HG03469 (cell line): ENCODE data around the gene ENOX1.

Source experiments
- ATAC-seq: cut with Tn5 transposase; IDR thresholded peaks from one replicate; pipeline ENCODE4 v1.9.1; 2021; ENCODE audit warnings: mild to moderate bottlenecking, moderate library complexity, moderate number of reproducible peaks; ENCODE audit not compliant: unreplicated experiment

Gene ENOX1

DNA sequence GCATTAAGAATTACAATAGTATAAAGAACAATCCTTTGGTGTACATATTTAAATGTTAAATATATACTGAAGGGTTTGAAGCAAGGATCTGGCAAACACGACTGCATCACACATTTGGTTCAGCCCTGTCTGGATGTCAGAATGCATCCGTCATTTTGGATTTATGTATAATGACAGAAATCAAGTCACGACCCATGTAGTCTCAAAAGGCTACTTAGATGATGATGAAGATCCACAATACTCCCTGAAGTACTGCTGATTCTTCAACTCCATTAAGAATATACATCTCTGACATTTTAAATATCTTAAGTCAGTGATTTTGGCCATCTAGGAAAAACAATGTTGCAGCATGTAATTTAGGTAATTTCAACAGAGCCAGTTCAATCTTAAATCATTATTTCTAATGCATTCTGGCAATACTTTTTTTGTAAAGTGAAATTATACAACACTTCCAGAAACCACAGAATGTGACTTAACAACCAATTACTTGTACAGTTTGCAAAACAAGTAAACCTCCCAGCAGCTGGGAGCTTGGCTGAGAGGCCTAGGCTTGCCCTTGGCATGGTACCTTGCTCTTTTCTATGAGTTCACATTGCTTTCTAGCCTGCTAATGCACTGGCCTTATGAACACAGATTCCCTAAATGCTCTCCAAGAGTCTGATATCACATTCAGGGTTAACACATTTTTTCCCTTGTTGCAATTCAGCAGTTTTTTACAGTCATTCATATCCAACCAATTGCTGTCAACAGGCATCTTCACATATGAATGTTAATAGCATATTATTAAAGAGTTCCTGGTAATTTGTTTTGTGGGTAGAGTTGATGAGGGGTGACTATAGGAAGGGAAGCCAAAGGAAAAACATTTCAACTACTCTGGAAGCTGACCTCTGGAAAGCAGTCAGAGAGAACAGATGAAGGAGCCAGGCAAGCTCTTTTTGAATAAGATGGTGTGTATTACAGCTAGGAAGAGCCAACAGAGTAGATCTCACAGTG is 175.2 kb downstream of the ENOX1 start:
- ATAC-seq, result no peak

DNA sequence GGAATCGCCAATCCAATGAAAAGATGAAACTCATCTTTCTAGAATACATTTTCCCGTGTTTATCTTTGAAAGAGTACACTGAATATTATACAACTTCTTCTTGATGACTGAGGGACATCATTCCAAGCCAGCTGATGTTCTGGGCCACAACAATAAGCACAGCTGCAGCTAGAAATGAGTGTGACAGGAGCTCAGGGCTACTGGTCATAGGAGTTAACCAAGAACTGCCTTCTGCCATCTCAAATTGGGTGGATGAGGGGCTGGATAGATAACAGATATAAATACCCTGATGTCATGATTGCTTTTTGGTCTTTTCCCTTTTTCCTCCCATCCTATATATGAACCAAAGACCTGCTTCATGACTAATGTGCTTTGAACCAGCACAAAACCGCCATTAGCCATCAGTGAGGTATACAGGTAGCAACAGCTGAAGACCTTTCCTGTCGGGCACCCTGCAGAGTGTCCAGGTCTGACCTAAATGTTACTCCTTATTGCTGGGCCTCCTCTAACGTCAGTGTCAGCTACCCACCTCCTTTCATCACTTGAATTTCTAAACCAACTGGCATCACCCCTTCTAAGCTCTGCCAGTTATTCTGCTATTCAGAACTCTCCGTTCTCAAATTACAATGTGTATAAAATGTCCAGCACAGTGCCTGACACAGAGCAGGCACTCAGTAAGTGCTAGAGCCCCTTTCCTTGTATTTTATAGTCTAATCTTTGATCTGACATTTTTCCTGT is 178.2 kb downstream of the ENOX1 start:
- no peak for ATAC-seq

DNA sequence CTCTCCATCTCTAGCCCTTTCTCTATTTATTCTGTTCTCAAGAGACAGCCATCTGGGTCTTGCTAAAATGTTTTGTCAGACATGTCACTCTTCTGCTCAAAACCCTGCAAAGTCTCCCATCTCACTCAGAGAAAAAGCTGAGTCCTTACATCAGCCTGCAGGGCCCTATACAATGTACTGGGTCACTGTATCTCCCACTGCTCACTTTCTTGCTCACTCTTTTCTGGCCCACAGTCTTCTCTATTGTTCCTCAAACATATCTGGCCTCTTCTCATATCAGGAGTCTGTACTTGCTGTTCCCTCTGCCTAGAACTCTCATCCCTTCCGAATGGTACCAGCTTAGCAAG is 189.2 kb downstream of the ENOX1 start:
- ATAC-seq, result no peak

DNA sequence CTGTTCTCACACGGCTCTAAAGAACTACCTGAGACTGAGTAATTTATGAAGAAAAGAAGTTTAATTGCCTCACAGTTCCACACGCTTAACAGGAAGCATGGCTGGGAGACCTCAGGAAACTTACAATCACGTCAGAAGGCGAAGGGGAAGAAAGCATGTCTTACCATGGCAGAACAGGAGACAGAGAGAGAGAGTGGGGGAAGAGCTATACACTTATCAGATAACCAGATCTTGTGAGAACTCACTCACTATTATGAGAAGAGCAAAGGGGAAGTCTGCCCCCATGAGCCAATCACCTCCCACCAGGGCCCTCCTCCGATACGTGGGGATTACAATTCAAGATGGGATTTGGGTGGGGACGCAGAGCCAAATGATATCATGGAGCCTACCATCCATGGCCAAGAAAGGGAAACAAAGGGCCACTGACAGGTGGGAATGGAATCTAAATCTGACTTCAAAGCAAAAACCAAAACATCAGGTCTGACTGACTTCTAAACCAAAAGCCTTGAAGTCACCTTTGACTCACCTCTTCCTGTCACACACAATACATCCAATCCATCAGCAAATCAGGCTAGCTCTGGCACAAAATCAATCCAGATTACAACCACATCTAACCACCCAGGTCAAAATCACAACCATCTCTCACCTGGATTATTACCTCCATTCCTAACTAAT is 189.7 kb downstream of the ENOX1 start:
- ATAC-seq, result no peak

DNA sequence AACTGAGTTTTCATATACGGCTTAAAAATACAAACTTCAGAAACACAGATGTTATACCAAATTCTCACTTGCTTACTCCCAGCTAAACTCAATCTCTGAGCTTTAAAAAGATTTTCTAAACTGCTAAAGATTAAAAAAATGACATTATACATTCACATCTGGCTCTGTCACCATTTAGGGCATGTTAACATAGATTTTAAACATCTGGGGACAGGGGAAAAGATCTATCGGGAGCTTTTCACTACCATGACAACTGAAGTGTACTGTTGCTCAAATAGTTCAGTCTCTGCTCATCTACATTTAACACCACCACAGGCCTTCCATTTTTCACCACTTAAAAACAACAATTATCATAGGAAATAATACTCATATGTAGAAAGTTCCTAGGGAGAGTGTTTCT is 190.8 kb downstream of the ENOX1 start:
- ATAC-seq, result no peak

DNA sequence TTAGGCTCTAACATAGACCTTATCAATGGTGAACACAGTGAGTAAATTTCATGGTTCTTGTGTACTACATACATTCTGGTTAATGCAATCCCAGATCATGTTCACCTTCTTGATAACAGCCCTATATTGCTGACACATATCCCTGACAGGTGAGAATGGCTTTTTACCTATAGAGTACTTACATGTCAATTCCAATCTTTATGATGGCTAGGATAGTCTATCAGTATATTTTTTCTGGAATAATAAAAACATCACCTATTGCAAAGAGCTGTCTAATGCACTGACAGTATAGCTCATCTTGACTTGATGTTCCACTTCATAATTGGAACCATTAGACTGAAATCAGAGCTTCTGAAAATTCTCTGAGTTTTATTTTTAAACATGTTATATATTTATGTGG is 199.4 kb downstream of the ENOX1 start:
- no peak for ATAC-seq

DNA sequence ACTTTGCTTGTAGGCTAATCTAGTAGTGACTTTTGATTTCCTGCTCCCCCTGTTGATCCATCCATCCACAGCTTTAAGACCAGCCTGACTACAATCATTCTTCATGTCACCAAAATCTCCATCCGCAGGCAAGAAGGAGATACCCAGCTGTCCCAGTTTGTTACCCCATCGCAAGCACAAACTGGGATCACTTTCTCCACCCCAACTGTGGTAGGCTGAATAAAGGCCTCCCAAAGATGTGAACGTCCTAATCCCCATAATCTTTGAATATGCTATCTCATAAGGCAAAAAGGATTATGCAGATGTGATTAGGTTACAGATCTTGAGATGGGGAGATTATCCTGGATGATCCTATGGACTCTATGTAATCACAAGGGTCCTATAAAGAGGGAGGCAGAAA is 202.0 kb downstream of the ENOX1 start:
- ATAC-seq, result no peak

DNA sequence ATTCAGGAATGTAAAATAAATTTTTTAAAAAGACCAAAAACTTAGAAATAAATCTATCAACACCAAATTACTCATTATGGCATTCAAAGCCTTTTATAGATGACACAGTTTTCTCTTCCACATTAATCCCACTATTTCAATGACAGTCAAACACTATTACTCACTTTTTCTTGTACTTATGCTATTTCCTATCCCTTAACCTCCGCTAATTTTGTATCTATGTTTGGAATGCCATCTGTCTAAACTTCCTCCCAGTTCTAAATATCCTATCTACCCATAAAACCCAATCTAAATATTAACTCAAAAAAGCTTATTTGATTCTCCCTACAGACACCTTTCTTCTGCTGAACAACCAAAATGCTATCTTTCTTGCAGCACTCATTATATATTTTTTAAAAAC is 203.5 kb downstream of the ENOX1 start:
- no peak for ATAC-seq

DNA sequence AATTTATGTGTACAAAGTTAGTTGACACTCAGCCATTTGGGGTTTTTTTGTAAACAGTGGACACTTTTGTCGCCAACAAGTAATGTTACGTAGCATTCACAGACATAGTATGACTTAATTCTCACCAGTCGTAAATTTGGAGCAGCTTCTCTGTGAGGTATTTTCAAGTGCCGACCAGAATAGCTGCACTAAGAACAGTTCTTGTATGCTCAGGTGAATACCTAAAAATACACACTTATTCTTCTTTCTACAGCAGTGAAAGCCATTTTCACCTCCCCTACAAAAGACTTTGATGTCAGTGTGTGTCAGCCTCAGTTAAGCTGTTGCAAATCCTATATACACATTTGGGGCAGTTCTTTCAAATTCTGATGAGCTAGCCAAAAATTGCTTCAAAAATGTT is 206.5 kb downstream of the ENOX1 start:
- no peak for ATAC-seq

DNA sequence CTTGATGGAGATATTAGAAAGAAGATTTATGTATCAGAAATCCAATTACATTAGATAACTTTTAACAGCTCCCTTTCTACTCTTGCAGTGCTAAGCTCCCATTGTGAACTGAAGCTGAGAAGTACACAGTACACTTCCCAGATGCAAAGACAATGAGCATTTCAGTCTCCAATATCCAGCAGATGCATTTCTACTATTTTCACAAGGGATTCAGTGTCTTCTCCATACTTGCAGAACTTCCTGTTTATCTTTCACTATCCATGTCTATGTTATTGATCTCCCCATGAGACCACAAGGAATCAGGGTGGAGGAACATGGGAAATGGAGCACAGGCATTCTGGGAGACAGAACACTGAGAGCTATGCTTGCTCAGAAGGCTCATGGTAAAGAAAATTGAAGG is 207.5 kb downstream of the ENOX1 start:
- ATAC-seq, result no peak

DNA sequence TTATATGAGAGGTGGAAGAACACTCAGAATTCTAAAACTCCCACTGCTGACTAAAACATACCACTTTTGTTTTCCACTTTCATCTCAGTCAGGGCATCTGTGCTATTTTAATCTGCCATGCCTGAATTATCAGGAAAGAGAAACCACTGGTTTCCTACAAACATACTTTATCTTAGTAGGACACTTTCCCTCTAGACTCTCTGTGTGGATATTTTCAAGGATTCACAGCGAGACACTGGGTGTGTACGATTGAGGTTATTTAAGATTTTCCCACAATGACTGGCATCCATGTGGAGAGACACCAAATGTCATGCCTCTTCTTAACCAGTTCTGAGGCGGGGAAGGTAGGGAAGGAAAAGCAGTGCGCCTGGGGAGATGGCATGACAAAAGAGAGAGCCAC is 212.2 kb downstream of the ENOX1 start:
- ATAC-seq, result no peak

DNA sequence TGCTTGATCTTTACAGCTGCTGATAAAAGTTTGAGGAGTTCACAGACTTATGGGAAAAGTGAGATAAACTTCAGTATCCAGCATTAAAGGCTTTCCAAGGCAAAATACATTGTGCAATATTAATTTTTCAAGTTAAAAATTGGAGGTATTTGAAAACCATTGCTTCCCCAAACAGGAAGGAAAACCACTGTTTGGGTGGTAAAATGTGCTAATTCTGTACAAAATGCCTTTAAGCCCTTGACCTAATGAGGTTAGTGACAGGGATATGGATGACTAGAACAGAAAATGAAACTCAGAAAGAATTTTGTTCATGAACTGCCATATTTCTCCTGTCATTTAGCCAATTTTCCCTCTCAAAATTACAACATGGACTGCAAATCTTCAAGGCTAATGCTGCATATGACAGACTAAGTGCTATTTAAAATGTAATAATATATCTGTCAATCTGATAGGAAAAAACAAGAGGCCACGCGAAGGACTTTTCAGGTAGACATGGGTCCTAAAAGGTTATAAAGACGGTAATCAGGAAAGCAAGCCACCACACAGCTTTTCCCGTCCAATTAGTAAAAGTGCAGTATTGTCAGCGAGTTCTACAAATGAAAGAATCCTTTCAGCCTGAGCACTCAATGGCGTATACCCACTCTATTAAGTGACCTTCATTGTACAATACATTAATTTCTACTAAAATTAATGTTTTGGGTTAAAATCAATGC is 212.8 kb downstream of the ENOX1 start:
- ATAC-seq, result no peak

DNA sequence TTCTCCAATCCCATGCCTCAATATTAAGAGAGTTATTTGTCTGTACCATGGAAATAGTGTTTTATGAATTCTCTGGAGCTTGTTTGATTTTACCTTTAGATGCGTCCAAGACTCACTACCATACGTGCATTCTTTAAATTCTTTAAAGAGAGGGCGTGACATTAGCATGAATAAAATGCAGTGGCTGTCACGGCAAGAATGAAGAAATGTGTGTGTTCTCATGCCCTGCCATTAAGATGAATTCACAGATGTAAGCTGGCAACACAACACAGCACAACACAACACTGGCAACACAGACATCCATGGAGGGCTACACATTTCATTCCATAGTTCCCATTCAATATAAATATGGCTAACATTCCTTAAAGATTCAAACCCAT is 213.4 kb downstream of the ENOX1 start:
- ATAC-seq, result no peak

DNA sequence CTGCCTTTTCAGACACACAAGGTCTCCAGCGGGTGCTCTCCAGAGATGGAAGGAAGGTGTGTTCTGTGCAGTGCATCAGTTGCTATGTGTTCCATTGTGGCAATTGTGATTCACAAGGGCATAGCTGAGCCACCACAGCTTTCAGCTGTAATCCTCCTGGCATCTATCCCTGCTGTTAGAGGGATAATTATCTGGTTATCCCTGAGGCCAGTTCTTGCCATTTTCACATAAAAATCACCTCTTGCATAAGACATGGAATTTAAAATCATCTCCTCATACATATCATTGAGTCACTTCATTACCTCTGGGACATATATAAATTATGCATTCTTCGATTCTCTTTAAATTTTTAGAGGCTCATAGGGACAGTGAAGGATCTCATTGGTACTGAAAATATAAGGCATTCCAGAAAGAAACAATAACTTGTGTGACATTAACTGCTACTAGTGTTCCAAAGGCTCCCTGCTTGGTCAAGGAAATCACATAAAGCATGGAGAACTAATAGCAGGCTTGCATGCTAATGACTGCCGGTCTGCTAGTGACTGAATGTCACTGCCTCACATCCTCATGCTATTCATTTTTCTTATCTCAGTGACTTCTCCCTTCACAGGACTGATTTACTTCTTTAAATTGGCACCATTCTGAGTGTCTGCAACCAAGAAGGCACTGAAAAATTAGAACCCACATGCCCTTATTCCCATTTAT is 214.0 kb downstream of the ENOX1 start:
- no peak for ATAC-seq

DNA sequence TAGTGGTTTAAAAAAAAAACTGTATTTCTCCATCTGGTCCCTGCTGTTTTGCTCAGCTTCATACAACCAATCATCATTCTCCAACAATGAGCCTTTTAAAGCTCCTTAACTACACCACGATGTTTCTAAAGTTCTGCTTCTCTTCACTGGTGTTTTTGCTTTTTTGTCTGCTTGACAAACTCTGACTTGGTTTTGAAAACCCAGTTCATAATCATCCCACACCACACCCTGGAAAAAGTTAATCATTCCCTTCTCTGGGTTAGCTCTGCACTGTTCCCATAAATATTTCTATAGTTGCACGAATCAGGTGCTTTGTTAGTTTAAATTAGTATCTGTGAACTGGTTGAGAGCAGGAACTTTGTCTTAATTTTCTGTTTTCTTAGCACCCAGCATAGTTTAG is 217.1 kb downstream of the ENOX1 start:
- ATAC-seq, result no peak

DNA sequence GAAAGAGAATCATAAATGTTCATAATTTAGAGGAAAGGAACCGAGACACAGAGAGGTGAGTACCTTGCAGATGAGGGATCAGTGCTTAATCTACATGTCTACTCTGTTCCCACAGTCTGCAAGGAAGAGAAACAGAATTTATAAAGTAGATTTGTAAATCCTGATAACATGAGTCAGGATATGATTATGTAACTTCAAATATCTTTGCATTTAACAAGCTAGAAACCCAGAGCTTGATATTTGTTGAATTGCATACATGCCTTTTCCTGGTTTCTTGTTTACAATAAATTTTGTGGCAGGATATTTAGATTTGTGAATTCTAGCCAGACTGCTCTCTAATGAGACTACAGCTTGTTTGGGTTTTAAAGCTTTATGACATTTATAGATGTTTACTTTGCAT is 219.2 kb downstream of the ENOX1 start:
- no peak for ATAC-seq

DNA sequence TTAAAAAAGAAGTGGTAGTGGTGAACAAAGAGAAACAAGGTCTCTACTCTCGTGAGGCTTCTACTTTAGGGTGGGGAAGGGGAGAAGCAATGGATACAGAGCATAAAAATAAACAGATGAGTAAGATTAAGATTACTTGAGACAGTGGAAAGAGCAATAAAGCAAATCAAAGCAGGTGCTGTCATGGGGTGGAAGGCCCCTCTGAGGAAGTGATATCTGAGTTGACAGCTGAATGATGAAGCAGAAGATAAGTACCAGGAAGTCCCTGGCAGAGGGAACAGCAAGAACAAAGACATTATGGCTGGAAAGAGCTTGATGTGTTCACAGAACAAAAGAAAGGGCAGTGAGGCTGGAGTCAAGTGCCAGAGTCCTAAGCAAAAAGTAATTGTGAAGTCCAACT is 221.8 kb downstream of the ENOX1 start:
- ATAC-seq, result no peak

DNA sequence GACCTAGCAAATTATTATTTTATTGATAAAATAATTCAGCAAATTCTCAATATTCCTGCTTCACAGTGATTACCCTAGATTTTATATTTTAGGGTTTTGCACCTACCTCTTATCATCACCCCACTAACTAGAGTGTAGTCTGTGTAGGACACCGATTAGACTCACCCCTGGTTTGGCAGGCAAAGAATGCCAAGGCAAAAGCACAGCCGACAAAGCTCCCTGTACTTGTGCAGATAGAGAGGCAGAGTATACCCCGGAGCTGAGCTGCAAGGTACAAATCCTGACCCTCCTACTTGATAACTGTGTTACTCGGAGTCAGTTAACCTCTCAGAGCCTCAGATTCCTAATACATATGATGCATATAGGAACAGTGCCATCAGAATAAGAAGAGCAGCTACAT is 225.7 kb downstream of the ENOX1 start:
- ATAC-seq, result no peak

DNA sequence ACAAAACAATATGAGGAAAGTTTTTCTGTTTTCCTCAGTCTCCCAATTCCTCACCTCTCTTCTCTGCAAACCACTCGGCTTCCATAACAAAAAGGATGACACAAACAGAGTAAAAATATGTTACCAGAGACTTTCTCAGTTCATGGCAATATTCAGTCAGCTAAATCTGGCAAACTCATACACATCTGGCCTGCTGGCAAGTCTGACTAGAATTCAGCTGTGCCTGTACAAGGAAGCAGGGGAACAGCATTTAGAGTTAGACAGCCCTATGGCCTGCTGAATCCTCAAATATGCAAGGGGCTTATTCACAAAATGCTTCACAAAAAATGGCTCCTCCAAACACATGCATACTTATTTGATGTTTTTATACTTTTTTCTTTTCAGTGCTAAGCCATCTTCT is 227.8 kb downstream of the ENOX1 start:
- no peak for ATAC-seq

DNA sequence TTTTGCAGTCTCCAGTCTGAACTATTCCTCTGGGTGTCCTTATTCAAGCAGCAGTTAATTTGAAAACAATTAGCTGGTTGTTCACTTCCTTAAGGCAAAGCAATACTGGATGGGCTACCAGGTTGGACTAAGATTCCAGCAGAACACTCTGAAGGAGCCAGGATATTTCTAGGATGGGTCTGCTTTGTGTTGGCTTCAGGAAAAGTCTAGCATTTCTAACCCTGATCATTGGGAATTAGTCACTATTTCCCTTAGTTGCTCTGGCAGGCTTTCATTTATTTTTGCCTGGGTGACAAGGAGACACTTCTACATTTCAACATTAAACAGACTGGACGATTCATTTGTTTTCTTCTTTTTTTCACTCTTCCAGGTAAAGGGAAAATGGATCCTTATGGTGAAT is 228.4 kb downstream of the ENOX1 start:
- ATAC-seq, result no peak

DNA sequence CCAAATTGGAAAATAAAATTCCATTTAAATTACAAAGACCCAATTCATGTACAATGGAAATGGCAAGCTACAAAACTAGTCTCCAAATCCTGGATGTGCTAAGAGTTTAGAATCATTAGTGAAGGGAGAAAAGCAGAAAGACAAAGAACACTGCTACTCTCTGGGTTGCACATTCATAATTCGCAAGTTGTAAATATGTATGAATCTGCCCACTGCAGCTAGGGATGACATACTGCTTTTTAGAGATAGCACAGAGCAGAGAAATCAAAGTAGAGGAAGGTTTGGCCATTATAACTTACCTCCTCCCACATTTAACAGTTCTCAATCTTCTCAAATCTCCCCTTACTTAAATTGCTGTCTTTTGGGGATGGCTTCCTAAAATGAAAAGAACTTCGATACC is 231.1 kb downstream of the ENOX1 start:
- ATAC-seq, result no peak
